SJCRH30 (cell line): ENCODE data around the gene GNGT2. TPM values are rescaled to one million over a fixed set of nuclear protein-coding genes. Genes with fewer than 3 reads are reported as not detected.

Experiments used
- DNase-seq, 2 experiments: peaks; one replicate each; pipeline ENCODE4 v3.0.0-alpha.2; 2015 to 2020
- H3K27ac ChIP-seq: fragments of 250-450 bp; sonication (Bioruptor Pico); 2 replicates; pipeline ENCODE4 v1.5.1; 2020; ENCODE audit warnings: mild to moderate bottlenecking, moderate library complexity
- H3K27me3 ChIP-seq: fragments of 250-450 bp; sonication (Bioruptor Pico); 2 replicates; pipeline ENCODE4 v1.5.1; 2020; ENCODE audit warnings: mild to moderate bottlenecking, moderate library complexity
- H3K36me3 ChIP-seq: fragments of 250-450 bp; sonication (Bioruptor Pico); 2 replicates; pipeline ENCODE4 v1.5.1; 2020; ENCODE audit warnings: mild to moderate bottlenecking, moderate library complexity
- H3K4me1 ChIP-seq: fragments of 250-450 bp; sonication (Bioruptor Pico); 2 replicates; pipeline ENCODE4 v1.5.1; 2020; ENCODE audit warnings: mild to moderate bottlenecking, moderate library complexity
- H3K4me3 ChIP-seq: fragments of 250-450 bp; sonication (Bioruptor Pico); 2 replicates; pipeline ENCODE4 v1.5.1; 2020; ENCODE audit warnings: mild to moderate bottlenecking, moderate library complexity
- H3K9me3 ChIP-seq: fragments of 250-450 bp; sonication (Bioruptor Pico); replicated peaks from 2 replicates; pipeline ENCODE4 v1.5.1; 2020; ENCODE audit warnings: mild to moderate bottlenecking, moderate library complexity
- total RNA-seq: library from RNA; depleted of rRNA; stranded (reverse); fragments of >200 nt; shearing (Covaris generic); gene quantifications from 2 replicates; pipeline ENCODE4 v1.2.3, GENCODE V29; 2014; rRNA removed

Gene GNGT2
- total RNA-seq: 2.8 and 5.3 TPM in 2 replicates

DNA sequence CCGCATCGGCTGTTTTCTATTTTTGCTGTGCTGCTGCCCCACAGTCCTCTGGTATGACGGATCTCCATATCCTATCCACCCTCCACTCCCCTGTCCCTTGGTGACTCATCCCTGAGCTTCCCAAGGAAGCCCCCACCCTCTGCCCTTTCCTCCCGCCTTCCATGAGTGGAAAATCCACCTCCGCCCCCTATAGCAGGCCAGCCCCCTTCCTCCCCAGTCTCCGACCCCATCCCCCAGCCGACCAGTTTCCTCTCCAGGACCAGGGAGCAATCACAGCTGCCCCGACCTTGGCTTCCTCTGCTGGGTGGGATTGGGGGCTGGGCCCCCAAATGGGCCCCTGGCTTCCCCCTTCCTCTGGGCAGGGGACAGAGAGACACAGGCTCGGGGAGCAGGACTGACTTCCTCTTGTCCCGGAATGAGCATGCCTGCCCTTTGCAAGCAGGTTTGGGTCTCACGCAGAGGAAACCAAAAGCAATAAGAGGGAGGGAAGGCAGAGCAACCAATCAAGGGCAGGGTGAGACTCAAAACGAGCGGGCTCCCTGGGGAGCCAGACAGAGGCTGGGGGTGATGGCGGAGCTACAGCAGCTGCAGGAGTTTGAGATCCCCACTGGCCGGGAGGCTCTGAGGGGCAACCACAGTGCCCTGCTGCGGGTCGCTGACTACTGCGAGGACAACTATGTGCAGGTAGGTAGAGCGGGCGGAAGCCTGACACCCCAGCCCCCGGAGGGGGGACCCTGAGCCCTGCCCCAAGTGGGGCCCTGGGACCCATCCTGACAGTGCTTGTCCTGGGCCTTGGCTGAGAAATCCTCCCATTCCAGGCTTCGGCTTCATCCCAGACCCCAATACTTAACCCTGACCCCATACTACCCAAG lies at the start of gene GNGT2, which contains the start of gene ABI3:
TSS of gene GNGT2 (minus strand) at position 417 of the 872 bp plus-strand sequence. CDS start 3,152 bp downstream, outside the sequence.
TSS of gene ABI3 (plus strand) at position 550 of the 872 bp plus-strand sequence. CDS start at position 568, 18 bp downstream.
- H3K27ac ChIP-seq: peak within 1 kb of the TSS; percentile 51

DNA sequence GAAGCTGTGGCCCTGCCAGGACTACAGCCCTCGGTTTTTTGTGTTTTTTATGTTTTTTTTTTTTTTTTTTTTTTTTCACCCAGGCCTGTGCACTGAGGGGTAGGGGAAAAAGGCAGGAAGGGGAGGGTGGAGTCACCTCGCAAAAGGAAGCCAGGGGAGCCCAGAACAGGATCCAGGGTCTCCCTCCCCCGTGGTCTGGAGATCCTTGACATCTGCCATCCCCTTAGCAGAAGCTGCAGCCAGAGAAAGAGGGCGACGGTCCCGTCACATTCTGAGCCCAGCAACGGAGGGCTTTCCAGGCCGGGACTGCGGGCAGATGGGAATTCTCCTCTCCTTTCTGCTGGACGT lies 49.3 kb upstream of the GNGT2 start:
- no peak overlapping the region for H3K27ac ChIP-seq
- H3K4me1 ChIP-seq: no peaks in the 10 kb centered on the region
- H3K4me3 ChIP-seq: peak overlapping the region; percentile 64
- H3K9me3 ChIP-seq: no peaks in the 10 kb centered on the region
- no peak for DNase-seq
- no peaks in the 10 kb centered on the region for H3K27me3 ChIP-seq
- H3K36me3 ChIP-seq: no peaks in the 10 kb centered on the region

More for the DNA sequence above, at the start of gene GNGT2, which contains the start of gene ABI3:
- H3K4me3 ChIP-seq: peak within 1 kb of the TSS; percentile 53
- H3K27me3 ChIP-seq: no peaks in the 10 kb centered on the region
- peak; percentile 82 to 87 for DNase-seq
- H3K9me3 ChIP-seq: no peaks in the 10 kb centered on the region
- H3K4me1 ChIP-seq: peaks cover 10% of the 10 kb centered on the region
- H3K36me3 ChIP-seq: no peaks in the 10 kb centered on the region

DNA sequence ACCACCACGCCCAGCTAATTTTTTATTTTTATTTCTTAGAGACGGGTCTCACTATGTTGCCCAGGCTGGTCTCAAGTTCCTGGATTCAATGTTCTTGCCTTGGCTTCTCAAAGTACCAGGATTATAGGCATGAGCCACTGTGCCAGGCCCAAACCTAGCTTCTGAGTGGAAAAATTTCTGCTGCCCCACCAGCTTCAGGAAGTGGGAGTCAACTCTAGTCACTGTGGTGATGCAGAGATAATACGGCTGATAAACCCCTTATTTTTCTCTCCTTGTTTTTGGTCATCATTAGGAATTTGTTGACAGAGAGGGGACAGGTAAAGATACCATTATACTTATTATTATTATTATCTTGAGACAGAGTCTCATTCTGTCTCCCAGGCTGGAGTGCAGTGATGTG lies 48.0 kb upstream of the GNGT2 start:
- DNase-seq: no peak
- Histone ChIP-seq H3K36me3 (no peaks in the 10 kb centered on the region), H3K27me3 (no peaks in the 10 kb centered on the region), H3K4me3 (no peak overlapping the region), H3K9me3 (no peaks in the 10 kb centered on the region), H3K4me1 (no peaks in the 10 kb centered on the region), H3K27ac (no peak overlapping the region)

- H3K36me3 ChIP-seq: no peaks in the 10 kb centered on the region
- no peaks in the 10 kb centered on the region for H3K9me3 ChIP-seq
- DNase-seq: no peak
- H3K4me1 ChIP-seq: no peaks in the 10 kb centered on the region
- no peak overlapping the region for H3K27ac ChIP-seq
- no peaks in the 10 kb centered on the region for H3K27me3 ChIP-seq
- H3K4me3 ChIP-seq: no peak overlapping the region
These were observed 44.8 kb upstream of the GNGT2 start for GRCh38 chr17:49255125-49255524.

- H3K9me3 ChIP-seq: no peaks in the 10 kb centered on the region
- no peaks in the 10 kb centered on the region for H3K36me3 ChIP-seq
- H3K4me1 ChIP-seq: no peaks in the 10 kb centered on the region
- H3K27me3 ChIP-seq: no peaks in the 10 kb centered on the region
- DNase-seq: no peak
- H3K27ac ChIP-seq: no peak overlapping the region
- no peak overlapping the region for H3K4me3 ChIP-seq
These were observed 43.7 kb upstream of the GNGT2 start for GRCh38 chr17:49254066-49254465.

- DNase-seq: no peak
- H3K4me1 ChIP-seq: no peaks in the 10 kb centered on the region
- no peak overlapping the region for H3K27ac ChIP-seq
- H3K4me3 ChIP-seq: no peak overlapping the region
- H3K36me3 ChIP-seq: no peaks in the 10 kb centered on the region
- no peaks in the 10 kb centered on the region for H3K27me3 ChIP-seq
- H3K9me3 ChIP-seq: no peaks in the 10 kb centered on the region
These were observed 41.8 kb upstream of the GNGT2 start for GRCh38 chr17:49252148-49252695.

DNA sequence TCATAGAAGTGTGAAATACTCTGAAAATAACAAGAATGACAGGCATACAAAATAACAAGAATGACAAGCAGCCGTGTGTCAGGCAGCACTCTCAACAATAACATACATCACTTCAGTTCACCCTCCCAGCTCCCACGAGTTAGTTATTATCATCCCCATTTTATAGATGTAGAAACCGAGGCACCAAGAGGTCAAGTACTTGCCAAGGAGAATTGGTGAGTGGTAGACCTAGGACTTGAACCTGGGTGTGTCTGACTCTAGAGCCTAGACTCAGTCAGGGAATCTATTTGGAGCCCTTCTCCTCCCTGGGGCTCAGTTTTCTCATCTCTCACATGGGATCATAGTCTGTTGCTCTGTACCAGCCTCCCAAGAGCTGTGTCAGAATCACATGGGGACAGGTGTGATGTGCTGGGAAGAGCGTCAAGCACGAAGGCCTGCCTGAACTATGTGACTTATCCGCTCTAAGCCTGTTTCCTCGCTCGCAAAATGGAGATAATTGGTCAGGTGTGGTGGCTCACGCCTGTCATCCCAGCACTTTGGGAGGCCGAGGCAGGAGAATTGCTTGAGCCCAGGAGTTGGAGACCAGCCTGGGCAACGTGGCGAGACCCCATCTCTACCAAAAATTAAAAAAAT lies 39.6 kb upstream of the GNGT2 start:
- Histone ChIP-seq H3K9me3 (no peaks in the 10 kb centered on the region), H3K27ac (no peak overlapping the region), H3K4me3 (no peak overlapping the region), H3K36me3 (no peaks in the 10 kb centered on the region), H3K27me3 (no peaks in the 10 kb centered on the region), H3K4me1 (no peaks in the 10 kb centered on the region)
- DNase-seq: no peak

- peak; percentile 55 to 58 for DNase-seq
- H3K9me3 ChIP-seq: no peaks in the 10 kb centered on the region
- no peak overlapping the region for H3K4me3 ChIP-seq
- H3K36me3 ChIP-seq: no peaks in the 10 kb centered on the region
- H3K27ac ChIP-seq: no peak overlapping the region
- H3K27me3 ChIP-seq: no peaks in the 10 kb centered on the region
- H3K4me1 ChIP-seq: no peaks in the 10 kb centered on the region
These were observed 39.0 kb upstream of the GNGT2 start for GRCh38 chr17:49249292-49249794.

DNA sequence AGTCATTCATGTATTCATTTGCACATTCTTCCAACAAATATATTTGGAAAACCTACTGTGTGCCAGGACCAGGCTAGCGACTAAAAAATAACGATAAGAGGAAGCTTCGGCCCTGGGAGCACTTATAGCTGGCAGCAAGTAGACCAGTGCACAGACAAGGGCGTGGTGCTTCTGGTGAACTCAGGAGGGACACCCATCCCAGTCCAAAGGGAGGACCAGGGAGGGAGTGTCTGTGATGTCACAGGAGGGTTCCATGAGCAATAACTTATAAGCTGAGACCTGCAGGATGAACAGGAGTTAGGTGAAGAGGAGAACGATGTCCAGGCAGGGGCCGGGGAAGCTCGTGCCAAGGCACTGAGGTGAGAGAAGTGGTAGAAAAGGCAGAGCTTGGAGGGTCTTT lies 37.6 kb upstream of the GNGT2 start:
- Histone ChIP-seq H3K9me3 (no peaks in the 10 kb centered on the region), H3K27me3 (no peaks in the 10 kb centered on the region), H3K27ac (no peak overlapping the region), H3K4me1 (no peaks in the 10 kb centered on the region), H3K4me3 (no peak overlapping the region), H3K36me3 (no peaks in the 10 kb centered on the region)
- DNase-seq: no peak

DNA sequence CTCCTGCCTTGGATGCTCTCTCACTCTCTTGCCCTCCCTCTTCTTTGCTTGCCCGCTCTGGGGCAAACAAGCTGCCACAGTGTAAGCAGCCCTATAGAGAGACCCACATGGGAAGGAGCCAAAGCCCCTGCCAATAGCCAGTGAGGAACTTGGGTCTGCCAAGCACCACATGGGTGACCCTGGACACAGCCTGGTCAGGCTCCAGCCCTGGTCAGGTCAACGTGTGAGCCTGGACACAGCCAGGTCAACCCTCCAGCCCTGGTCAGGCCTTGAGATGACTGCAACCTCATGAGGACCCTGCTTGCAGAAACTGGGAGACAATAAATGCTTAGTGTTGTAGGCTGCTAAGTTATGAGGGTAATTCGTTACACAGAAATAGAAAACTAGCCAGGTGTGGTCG lies 34.5 kb upstream of the GNGT2 start:
- no peak overlapping the region for H3K4me3 ChIP-seq
- no peak overlapping the region for H3K27ac ChIP-seq
- no peaks in the 10 kb centered on the region for H3K27me3 ChIP-seq
- H3K4me1 ChIP-seq: no peaks in the 10 kb centered on the region
- DNase-seq: no peak
- no peaks in the 10 kb centered on the region for H3K9me3 ChIP-seq
- H3K36me3 ChIP-seq: no peaks in the 10 kb centered on the region

DNA sequence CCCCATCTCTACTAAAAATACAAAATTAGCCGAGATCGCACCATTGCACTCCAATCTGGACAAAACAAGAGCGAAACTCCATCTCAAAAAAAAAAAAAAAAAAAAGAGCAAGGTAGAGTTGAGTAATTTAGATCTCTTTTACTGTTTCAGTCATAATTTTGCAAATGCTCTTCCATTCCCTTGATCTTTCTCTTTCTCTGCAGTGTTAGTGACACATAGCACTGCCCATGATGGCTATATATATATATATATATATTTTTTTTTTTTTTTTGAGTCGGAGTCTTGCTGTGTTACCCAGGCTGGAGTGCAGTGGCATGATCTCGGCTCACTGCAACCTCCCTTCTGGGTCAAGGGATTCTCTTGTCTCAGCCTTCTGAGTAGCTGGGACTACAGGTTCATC lies 32.4 kb upstream of the GNGT2 start:
- Histone ChIP-seq H3K36me3 (no peaks in the 10 kb centered on the region), H3K9me3 (no peaks in the 10 kb centered on the region), H3K4me1 (no peaks in the 10 kb centered on the region), H3K4me3 (no peak overlapping the region), H3K27ac (no peak overlapping the region), H3K27me3 (no peaks in the 10 kb centered on the region)
- DNase-seq: no peak

GRCh38 chr17:49241692-49242397 lies 31.5 kb upstream of the GNGT2 start:
- no peak overlapping the region for H3K4me3 ChIP-seq
- no peaks in the 10 kb centered on the region for H3K36me3 ChIP-seq
- DNase-seq: no peak
- H3K4me1 ChIP-seq: no peaks in the 10 kb centered on the region
- H3K27me3 ChIP-seq: no peaks in the 10 kb centered on the region
- no peaks in the 10 kb centered on the region for H3K9me3 ChIP-seq
- H3K27ac ChIP-seq: no peak overlapping the region

GRCh38 chr17:49241040-49241439 lies 30.7 kb upstream of the GNGT2 start:
- Histone ChIP-seq H3K4me1 (no peaks in the 10 kb centered on the region), H3K27ac (no peak overlapping the region), H3K36me3 (no peaks in the 10 kb centered on the region), H3K4me3 (no peak overlapping the region), H3K9me3 (no peaks in the 10 kb centered on the region), H3K27me3 (no peaks in the 10 kb centered on the region)
- no peak for DNase-seq

DNA sequence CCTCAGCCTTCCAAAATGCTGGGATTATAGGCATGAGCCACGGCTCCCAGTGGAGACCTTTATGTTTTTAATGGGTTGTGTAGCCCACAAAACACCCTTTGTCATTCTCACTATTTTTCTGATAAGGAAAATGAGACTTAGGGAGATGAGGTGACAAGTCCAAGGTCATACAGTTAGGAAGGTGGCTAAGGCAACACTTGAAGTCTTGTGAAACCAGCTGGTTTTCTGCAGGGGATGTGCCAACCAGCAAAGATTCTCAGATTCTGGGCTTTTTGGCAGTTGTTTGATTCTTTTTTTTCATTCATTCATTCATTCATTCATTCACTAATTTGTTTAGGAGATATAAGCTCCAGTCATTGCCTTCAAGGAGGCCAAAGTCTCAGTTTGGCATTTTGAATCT lies 30.2 kb upstream of the GNGT2 start:
- no peak overlapping the region for H3K4me3 ChIP-seq
- no peaks in the 10 kb centered on the region for H3K27me3 ChIP-seq
- no peaks in the 10 kb centered on the region for H3K36me3 ChIP-seq
- DNase-seq: no peak
- H3K4me1 ChIP-seq: no peaks in the 10 kb centered on the region
- no peaks in the 10 kb centered on the region for H3K9me3 ChIP-seq
- H3K27ac ChIP-seq: no peak overlapping the region

DNA sequence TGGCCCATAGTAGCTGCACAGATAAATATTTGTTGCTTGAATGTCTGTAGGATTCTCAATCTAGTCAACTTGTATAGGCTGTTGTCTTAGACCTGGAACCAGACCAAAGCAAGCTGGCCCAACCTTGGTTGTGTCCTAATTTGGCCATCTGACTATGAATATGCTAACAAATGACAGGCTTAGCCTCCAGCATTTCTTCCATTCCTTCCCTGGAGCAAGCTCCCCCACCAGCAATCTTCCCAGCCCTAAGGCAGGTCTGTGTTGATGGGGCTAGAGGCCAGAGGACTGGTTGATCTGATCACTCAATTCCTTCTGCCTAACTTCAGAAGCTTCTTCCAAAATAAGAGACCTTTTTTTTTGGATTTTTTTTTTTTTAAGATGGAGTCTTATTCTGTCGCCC lies 29.6 kb upstream of the GNGT2 start:
- no peak overlapping the region for H3K27ac ChIP-seq

More for the DNA sequence above, 29.6 kb upstream of the GNGT2 start:
- no peaks in the 10 kb centered on the region for H3K4me1 ChIP-seq
- H3K36me3 ChIP-seq: no peaks in the 10 kb centered on the region
- no peak for DNase-seq
- no peaks in the 10 kb centered on the region for H3K27me3 ChIP-seq
- H3K4me3 ChIP-seq: no peak overlapping the region
- no peaks in the 10 kb centered on the region for H3K9me3 ChIP-seq
